Ishikawa (cell line): ENCODE data around the gene SCYGR4.

ENCODE experiments used
- CEBPB ChIP-seq: IDR thresholded peaks from 2 replicates; pipeline ENCODE4 v1.6.1; 2012
- CREB1 ChIP-seq: IDR thresholded peaks from 2 replicates; pipeline ENCODE4 v1.6.1; 2012; ENCODE audit warnings: low read depth
- EGR1 ChIP-seq: IDR thresholded peaks from 2 replicates; pipeline ENCODE4 v1.6.1; 2012
- EP300 ChIP-seq: IDR thresholded peaks from 2 replicates; pipeline ENCODE4 v1.6.1; 2012; ENCODE audit warnings: borderline replicate concordance
- FOXM1 ChIP-seq: IDR thresholded peaks from 2 replicates; pipeline ENCODE4 v1.6.1; 2012; ENCODE audit warnings: low read depth, borderline replicate concordance
- MAX ChIP-seq: IDR thresholded peaks from 2 replicates; pipeline ENCODE4 v1.6.1; 2012
- NFIC ChIP-seq: IDR thresholded peaks from 2 replicates; pipeline ENCODE4 v1.6.1; 2012
- RAD21 ChIP-seq: IDR thresholded peaks from 2 replicates; pipeline ENCODE4 v1.6.1; 2012; ENCODE audit warnings: low read depth
- REST ChIP-seq: IDR thresholded peaks from 2 replicates; pipeline ENCODE4 v1.6.1; 2012; ENCODE audit warnings: low read depth, mild to moderate bottlenecking
- TAF1 ChIP-seq: IDR thresholded peaks from 2 replicates; pipeline ENCODE4 v1.6.1; 2012; ENCODE audit warnings: low read depth, mild to moderate bottlenecking
- TCF12 ChIP-seq: IDR thresholded peaks from 2 replicates; pipeline ENCODE4 v1.6.1; 2012; ENCODE audit warnings: low read depth
- TEAD4 ChIP-seq: IDR thresholded peaks from 2 replicates; pipeline ENCODE4 v1.6.1; 2012
- USF1 ChIP-seq: IDR thresholded peaks from 2 replicates; pipeline ENCODE4 v1.6.1; 2012
- YY1 ChIP-seq: IDR thresholded peaks from 2 replicates; pipeline ENCODE4 v1.6.1; 2012; ENCODE audit warnings: low read depth
- ZBTB7A ChIP-seq: IDR thresholded peaks from 2 replicates; pipeline ENCODE4 v1.6.1; 2012; ENCODE audit warnings: low read depth

SCYGR4 gene, protein sequence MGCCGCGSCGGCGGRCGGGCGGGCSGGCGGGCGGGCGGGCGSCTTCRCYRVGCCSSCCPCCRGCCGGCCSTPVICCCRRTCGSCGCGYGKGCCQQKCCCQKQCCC

GRCh38 chr2:227617316-227618230 is at the start of gene SCYGR4:
TSS of gene SCYGR4 (plus strand) at chr2:227617498. CDS start at chr2:227617498, 0 bp downstream.
- TF ChIP-seq USF1 (no peak), REST (no peak), YY1 (no peak), CREB1 (no peak), TCF12 (no peak), EGR1 (no peak), ZBTB7A (no peak), TAF1 (no peak), RAD21 (no peak), NFIC (no peak)

DNA sequence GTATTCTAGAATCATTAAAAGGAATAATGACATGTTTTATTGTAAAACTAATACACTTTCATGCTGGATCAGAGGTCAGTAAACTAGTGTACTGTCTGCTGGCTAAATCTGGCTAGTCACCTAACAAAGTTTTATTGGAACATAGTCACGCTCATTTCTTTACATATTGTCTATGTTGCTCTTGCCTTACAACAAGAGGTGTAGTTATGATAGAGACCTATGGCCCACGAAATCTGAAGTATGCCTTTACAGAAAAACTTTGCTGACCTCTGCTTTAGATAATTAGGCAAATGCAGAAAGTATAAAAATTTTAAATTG is 48.5 kb upstream of the SCYGR4 start:
- TF ChIP-seq NFIC (no peak), USF1 (no peak), TAF1 (no peak), FOXM1 (no peak)

- no peak for TF ChIP-seq TAF1
- TF ChIP-seq REST: no peak
- no peak for TF ChIP-seq MAX
- TF ChIP-seq CEBPB: no peak
- no peak for TF ChIP-seq TEAD4
Measured at GRCh38 chr2:227570615-227571014, 46.7 kb upstream of the SCYGR4 start.

DNA sequence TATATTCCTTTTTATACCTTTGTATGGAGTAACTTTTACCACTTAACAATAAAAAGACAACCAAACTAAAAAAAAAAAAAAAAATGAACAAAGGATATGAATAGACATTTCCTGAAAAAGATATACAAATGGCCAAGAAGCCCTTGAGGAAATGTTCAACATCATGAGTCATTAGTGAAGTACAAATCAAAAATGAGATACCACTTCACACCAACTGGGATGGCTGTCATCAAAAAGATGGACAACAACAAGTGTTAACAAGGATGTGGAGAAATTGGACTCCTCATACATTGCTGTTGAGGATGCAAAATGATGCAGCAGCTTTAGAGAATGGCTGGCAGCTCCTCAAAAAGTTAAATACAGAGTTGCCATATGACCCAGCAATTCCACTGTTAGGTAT is 41.2 kb upstream of the SCYGR4 start:
- TF ChIP-seq NFIC (no peak), FOXM1 (no peak), RAD21 (no peak), EP300 (no peak), CREB1 (no peak), TEAD4 (no peak), YY1 (no peak), EGR1 (no peak), REST (no peak), MAX (no peak), CEBPB (no peak), TAF1 (no peak), ZBTB7A (no peak), TCF12 (no peak), USF1 (no peak)

DNA sequence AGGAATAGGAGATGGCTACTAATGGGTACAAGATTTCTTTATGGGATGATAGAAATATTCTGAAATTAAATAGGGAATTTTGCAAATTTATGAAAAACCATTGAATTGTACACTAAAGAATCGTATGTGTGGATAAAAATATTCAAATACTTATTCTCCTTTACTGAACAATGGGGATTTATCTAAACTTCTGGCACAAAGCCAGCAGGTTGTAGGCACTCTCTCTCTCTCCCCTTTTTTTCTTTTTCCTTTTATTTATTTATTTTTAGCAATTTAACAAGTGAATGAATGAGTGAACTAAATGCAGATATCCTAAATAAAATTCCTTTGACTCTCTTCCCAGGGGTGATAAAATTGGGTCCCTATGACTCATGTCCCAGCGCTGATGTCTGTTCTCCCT is 40.5 kb upstream of the SCYGR4 start:
- TF ChIP-seq NFIC (peak; percentile 56; the same call in 1 of the 2 replicates), TCF12 (no peak)
